NT2/D1 (cell line): Measurements from ENCODE around the gene DDX39B.
"Not testable (repeated sequence)": the region's sequence is repeated elsewhere in the genome, so short reads cannot be mapped to it uniquely, and the experiment has no call there.

Experiments
- DNase-seq: peaks from one replicate; pipeline ENCODE4 v3.0.0-alpha.2; 2011; ENCODE audit warnings: low read depth, low spot score
- H3K27me3 ChIP-seq: 2 replicates; pipeline ENCODE4 v1.6.0; 2011; ENCODE audit warnings: mild to moderate bottlenecking; ENCODE audit not compliant: insufficient read length, insufficient read depth
- H3K36me3 ChIP-seq: 2 replicates; pipeline ENCODE4 v1.6.1; 2011; ENCODE audit warnings: mild to moderate bottlenecking, low read length, mixed read lengths; ENCODE audit not compliant: insufficient read depth, insufficient read length
- H3K4me1 ChIP-seq: 2 replicates; pipeline ENCODE4 v1.5.1; 2011; ENCODE audit not compliant: insufficient read depth, insufficient read length
- H3K4me3 ChIP-seq: 2 replicates; pipeline ENCODE4 v1.5.1; 2011; ENCODE audit warnings: low read depth; ENCODE audit not compliant: insufficient read length
- H3K9ac ChIP-seq: 2 replicates; pipeline ENCODE4 v1.6.0; 2011; ENCODE audit warnings: low read depth; ENCODE audit not compliant: insufficient read length
- H3K9me3 ChIP-seq: 2 replicates; pipeline ENCODE4 v1.5.1; 2011; ENCODE audit warnings: mild to moderate bottlenecking, low read length; ENCODE audit not compliant: insufficient read depth
- SUZ12 ChIP-seq: IDR thresholded peaks from 2 replicates; pipeline ENCODE4 v1.6.1; 2011; ENCODE audit not compliant: insufficient read length, insufficient read depth; ENCODE audit errors: extremely low read depth
- YY1 ChIP-seq: IDR thresholded peaks from 2 replicates; pipeline ENCODE4 v1.6.1; 2011; ENCODE audit not compliant: insufficient read length, insufficient read depth
- ZNF274 ChIP-seq: IDR thresholded peaks from 2 replicates; pipeline ENCODE4 v1.6.1; 2011; ENCODE audit warnings: mild to moderate bottlenecking, low read depth, low read length

The DDX39B gene

GRCh38 chr6:31559958-31560696, 18.3 kb upstream of the DDX39B start:
- no peaks in the 10 kb centered on the region for H3K27me3 ChIP-seq
- no peak overlapping the region for H3K9ac ChIP-seq
- H3K4me3 ChIP-seq = no peak overlapping the region
- TF ChIP-seq SUZ12 (no peak), ZNF274 (no peak), YY1 (no peak)
- H3K36me3 ChIP-seq = peaks cover 34% of the 10 kb centered on the region
- H3K9me3 ChIP-seq = no peaks in the 10 kb centered on the region
- H3K4me1 ChIP-seq = peaks cover 6% of the 10 kb centered on the region
- DNase-seq = no peak

- TF ChIP-seq YY1 (no peak), SUZ12 (no peak), ZNF274 (no peak)
- DNase-seq = no peak
- Histone ChIP-seq H3K4me1 (peaks cover 6% of the 10 kb centered on the region), H3K27me3 (no peaks in the 10 kb centered on the region), H3K4me3 (no peak overlapping the region), H3K9ac (no peak overlapping the region), H3K36me3 (peaks cover 37% of the 10 kb centered on the region), H3K9me3 (no peaks in the 10 kb centered on the region)
These were observed 17.8 kb upstream of the DDX39B start for GRCh38 chr6:31559606-31559957.

- no peak overlapping the region for H3K9ac ChIP-seq
- H3K4me1 ChIP-seq = peaks cover 6% of the 10 kb centered on the region
- no peak for DNase-seq
- no peak overlapping the region for H3K4me3 ChIP-seq
- no peaks in the 10 kb centered on the region for H3K9me3 ChIP-seq
- peaks cover 38% of the 10 kb centered on the region for H3K36me3 ChIP-seq
- H3K27me3 ChIP-seq = no peaks in the 10 kb centered on the region
- no peak for TF ChIP-seq ZNF274
- TF ChIP-seq SUZ12 = no peak
- no peak for TF ChIP-seq YY1
These were observed 17.1 kb upstream of the DDX39B start for GRCh38 chr6:31558631-31559500.

- no peak for TF ChIP-seq SUZ12
- no peak for TF ChIP-seq YY1
- TF ChIP-seq ZNF274 = no peak
- Histone ChIP-seq H3K4me1 (peaks cover 6% of the 10 kb centered on the region), H3K27me3 (no peaks in the 10 kb centered on the region), H3K9ac (no peak overlapping the region), H3K36me3 (peaks cover 38% of the 10 kb centered on the region), H3K9me3 (no peaks in the 10 kb centered on the region), H3K4me3 (no peak overlapping the region)
- DNase-seq = no peak
These were observed 16.5 kb upstream of the DDX39B start for GRCh38 chr6:31558318-31558625.

- H3K27me3 ChIP-seq = no peaks in the 10 kb centered on the region
- H3K9me3 ChIP-seq = no peaks in the 10 kb centered on the region
- TF ChIP-seq YY1 (no peak), SUZ12 (no peak), ZNF274 (no peak)
- H3K4me1 ChIP-seq = peaks cover 6% of the 10 kb centered on the region
- DNase-seq = no peak
- H3K36me3 ChIP-seq = peaks cover 38% of the 10 kb centered on the region
- H3K9ac ChIP-seq = no peak overlapping the region
- H3K4me3 ChIP-seq = no peak overlapping the region
These were observed 15.9 kb upstream of the DDX39B start for GRCh38 chr6:31557443-31558317.

- Histone ChIP-seq H3K4me1 (peaks cover 6% of the 10 kb centered on the region), H3K27me3 (no peaks in the 10 kb centered on the region), H3K36me3 (peaks cover 40% of the 10 kb centered on the region), H3K4me3 (no peak overlapping the region), H3K9ac (no peak overlapping the region), H3K9me3 (no peaks in the 10 kb centered on the region)
- TF ChIP-seq YY1 = no peak
- TF ChIP-seq SUZ12 = no peak
- TF ChIP-seq ZNF274 = no peak
- DNase-seq = no peak
These were observed 14.5 kb upstream of the DDX39B start for GRCh38 chr6:31556307-31556706.

- H3K27me3 ChIP-seq, H3K9ac ChIP-seq, H3K4me1 ChIP-seq, H3K4me3 ChIP-seq, DNase-seq, H3K9me3 ChIP-seq: not testable (repeated sequence)
- H3K36me3 ChIP-seq = peaks cover 31% of the 10 kb centered on the region
These were observed 9.6 kb upstream of the DDX39B start for GRCh38 chr6:31551371-31551770.
